Dermis blood vessel endothelial cell (primary cell): Measurements from ENCODE around the gene MYO10. TPM values are rescaled to one million over a fixed set of nuclear protein-coding genes. Genes with fewer than 3 reads are reported as not detected.
"Not testable (repeated sequence)": the region's sequence is repeated elsewhere in the genome, so short reads cannot be mapped to it uniquely, and the experiment has no call there.

Experiments used
- DNase-seq: peaks from one replicate; pipeline ENCODE4 v3.0.0; 2010
- total RNA-seq: library from RNA; depleted of rRNA; stranded (reverse); fragments of >200 nt; gene quantifications from 2 replicates; pipeline ENCODE4 v1.2.3, GENCODE V29; 2014

MYO10 gene
- total RNA-seq, 1 donor from 2014 or later: 140 TPM

GRCh38 chr5:16858151-16858550 is 77.9 kb downstream of the MYO10 start:
- DNase-seq: no peak

- DNase-seq: no peak
Measured at GRCh38 chr5:16857635-16858034, 78.5 kb downstream of the MYO10 start.

GRCh38 chr5:16856531-16856930 is 79.6 kb downstream of the MYO10 start:
- peak; percentile 14 for DNase-seq

GRCh38 chr5:16855898-16856297 is 80.2 kb downstream of the MYO10 start:
- no peak for DNase-seq

- peak; percentile 92 for DNase-seq
Measured at GRCh38 chr5:16855485-16855884, 80.6 kb downstream of the MYO10 start.

GRCh38 chr5:16854351-16854750 is 81.7 kb downstream of the MYO10 start:
- DNase-seq: no peak

- DNase-seq: no peak
Measured at GRCh38 chr5:16853518-16853917, 82.6 kb downstream of the MYO10 start.

- DNase-seq: no peak
Measured at GRCh38 chr5:16852251-16853005, 83.7 kb downstream of the MYO10 start.

- no peak for DNase-seq
Measured at GRCh38 chr5:16849775-16850174, 86.3 kb downstream of the MYO10 start.

- no peak for DNase-seq
Measured at GRCh38 chr5:16849181-16849580, 86.9 kb downstream of the MYO10 start.

GRCh38 chr5:16844952-16845351 is 91.1 kb downstream of the MYO10 start:
- DNase-seq: no peak

GRCh38 chr5:16842896-16843295 is 93.2 kb downstream of the MYO10 start:
- no peak for DNase-seq

- no peak for DNase-seq
Measured at GRCh38 chr5:16841416-16841815, 94.7 kb downstream of the MYO10 start.

GRCh38 chr5:16837305-16837704 is 98.8 kb downstream of the MYO10 start:
- no peak for DNase-seq

- DNase-seq: no peak
Measured at GRCh38 chr5:16834029-16834428, 102.1 kb downstream of the MYO10 start.

- DNase-seq: not testable (repeated sequence)
Measured at GRCh38 chr5:16831326-16831725, 104.8 kb downstream of the MYO10 start.

GRCh38 chr5:16827755-16828154 is 108.3 kb downstream of the MYO10 start:
- DNase-seq: no peak

GRCh38 chr5:16826379-16827125 is 109.5 kb downstream of the MYO10 start:
- DNase-seq: no peak

- DNase-seq: no peak
Measured at GRCh38 chr5:16819522-16820167, 116.4 kb downstream of the MYO10 start.

- DNase-seq: no peak
Measured at GRCh38 chr5:16815432-16815831, 120.7 kb downstream of the MYO10 start.

- DNase-seq: no peak
Measured at GRCh38 chr5:16812911-16813310, 123.2 kb downstream of the MYO10 start.

- no peak for DNase-seq
Measured at GRCh38 chr5:16812448-16812847, 123.6 kb downstream of the MYO10 start.

GRCh38 chr5:16810208-16810854 is 125.8 kb downstream of the MYO10 start:
- DNase-seq: no peak
